Left colon (tissue), 2 donors: Measurements from ENCODE around the gene COX18. TPM values are rescaled to one million over a fixed set of nuclear protein-coding genes. Genes with fewer than 3 reads are reported as not detected.

Experiments
- ATAC-seq: fragments of 200-7000 bp; cut with Tn5 transposase; one replicate; pipeline ENCODE4 v1.9.1; 2020; ENCODE audit warnings: mild to moderate bottlenecking, moderate library complexity
- DNase-seq, 2 donors: peaks; one replicate each; pipeline ENCODE4 v3.0.0-alpha.2; 2020
- intact Hi-C, 2 donors: fragments of 100-400 bp; cut with DNase I in 1 of 2; cut with micrococcal nuclease in 1 of 2; formaldehyde crosslinking; loops; one replicate each; pipeline versions ENCODE4 v1.11.2 to v1.14.0; 2022; cut with DNase I, micrococcal nuclease
- total RNA-seq, 2 donors: library from RNA; stranded (reverse); fragmentation: NEBNext Ultra II Directional; extraction: Animal tissue kit (Norgen Biotek cat#: 25700); gene quantifications; one replicate each; pipeline ENCODE4 v1.2.1, GENCODE V29; 2021
- donor health status: DM: no; HTN: no; CAD: no.
- donor health status: DM: yes; HTN: yes; CAD: no.

The COX18 gene
- total RNA-seq, 2 donors from 2014 or later = 17.0 to 18.1 TPM

DNA sequence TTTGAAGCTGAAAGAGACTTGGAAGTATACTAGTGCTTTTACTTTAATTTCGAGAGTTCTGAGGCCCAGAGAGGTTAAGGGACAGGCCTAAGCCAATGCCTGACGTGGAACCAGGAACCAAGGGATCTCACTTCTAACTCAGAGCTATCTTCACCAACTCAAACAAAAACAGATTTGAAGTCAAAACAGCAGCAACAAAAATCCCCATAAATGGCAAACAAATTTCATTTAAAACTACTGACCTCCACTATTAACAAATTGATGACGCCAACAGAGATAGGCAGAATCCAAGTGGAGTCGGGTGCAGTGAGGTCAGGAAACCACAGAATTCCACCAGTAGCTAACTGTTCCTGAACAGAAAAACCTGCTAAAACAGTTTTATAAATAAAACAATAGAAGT, 5.0 kb downstream of the COX18 start:
- ATAC-seq = no peak

DNA sequence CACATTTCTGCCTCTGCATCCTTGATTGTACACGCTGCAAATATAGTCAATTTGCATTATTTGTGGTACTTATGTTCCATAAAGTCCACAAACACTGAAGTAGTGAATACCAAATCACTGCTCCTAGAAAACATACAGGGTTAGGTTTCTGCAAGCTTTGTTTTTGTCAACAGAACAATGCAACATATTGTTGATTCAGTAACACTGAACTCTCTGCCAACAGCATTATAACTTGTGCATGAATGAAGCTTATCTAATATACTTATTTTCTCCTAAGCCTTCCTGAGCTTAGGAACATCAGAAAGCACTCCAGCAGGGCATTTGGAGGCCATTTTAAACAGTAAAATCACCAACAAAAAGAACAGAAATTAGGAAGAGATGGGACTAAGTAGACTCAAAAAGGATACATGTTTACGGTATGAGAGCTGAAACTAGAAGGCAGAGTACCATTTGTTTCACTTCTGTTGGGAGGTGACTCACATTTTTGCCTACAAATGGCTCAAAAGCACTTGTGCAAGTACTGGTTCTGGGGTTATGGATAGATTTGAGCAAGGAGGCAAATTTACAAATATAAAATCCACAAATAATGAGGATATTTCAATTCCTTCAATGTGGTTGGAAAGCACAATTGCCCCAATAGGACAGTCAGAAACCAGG, 14.1 kb downstream of the COX18 start:
- intact Hi-C loops = no loop called here
- no peak for ATAC-seq

More for the DNA sequence above, 5.0 kb downstream of the COX18 start:
- DNase-seq = no peak
- intact Hi-C loops = no loop called here

DNA sequence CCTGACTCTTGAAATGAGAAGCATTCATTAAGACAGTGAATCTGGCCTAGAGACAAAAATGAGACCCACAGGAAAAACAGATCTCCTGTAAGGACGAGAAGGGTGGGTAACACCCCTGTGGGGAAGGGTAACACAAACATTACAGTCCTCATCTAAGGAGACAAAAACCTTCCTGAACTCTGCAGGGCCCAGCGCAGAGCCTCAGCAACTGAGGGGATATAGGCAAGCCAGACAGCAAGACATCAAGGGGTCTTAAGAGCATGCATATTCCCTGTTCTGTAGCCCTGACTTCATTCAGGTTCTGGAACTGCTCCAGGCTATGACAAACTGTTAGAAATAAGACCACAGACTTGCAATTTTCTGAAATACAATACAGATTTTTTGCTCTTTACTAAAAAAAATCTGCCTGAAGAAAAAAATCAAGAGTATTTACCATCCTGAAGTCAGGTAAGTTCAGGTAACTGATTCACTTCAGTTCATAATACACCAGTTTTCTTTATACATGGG, 15.5 kb downstream of the COX18 start:
- ATAC-seq (no peak), DNase-seq (no peak)
- intact Hi-C loops = no loop called here

More for the DNA sequence above, 14.1 kb downstream of the COX18 start:
- DNase-seq = no peak

DNA sequence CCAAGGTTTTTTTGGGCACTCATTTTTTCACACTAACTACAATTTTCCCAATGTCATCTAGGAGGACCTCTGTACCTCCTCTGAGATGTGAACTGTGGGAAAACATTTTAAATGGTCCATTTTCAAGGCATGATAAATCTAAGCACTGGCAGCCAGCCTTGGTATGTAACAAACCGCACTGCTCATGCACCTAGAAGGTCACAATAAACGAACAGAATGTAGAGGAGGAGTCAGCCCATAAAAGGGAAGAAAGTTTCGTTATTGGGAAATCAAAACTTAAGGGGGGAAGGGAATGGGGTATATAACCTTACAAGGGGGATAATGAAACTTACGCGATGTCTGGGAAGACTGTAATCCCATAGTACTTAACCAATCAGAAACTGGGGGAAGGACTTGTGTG, 16.4 kb downstream of the COX18 start:
- DNase-seq (no peak), ATAC-seq (no peak)
- intact Hi-C loops = no loop called here

DNA sequence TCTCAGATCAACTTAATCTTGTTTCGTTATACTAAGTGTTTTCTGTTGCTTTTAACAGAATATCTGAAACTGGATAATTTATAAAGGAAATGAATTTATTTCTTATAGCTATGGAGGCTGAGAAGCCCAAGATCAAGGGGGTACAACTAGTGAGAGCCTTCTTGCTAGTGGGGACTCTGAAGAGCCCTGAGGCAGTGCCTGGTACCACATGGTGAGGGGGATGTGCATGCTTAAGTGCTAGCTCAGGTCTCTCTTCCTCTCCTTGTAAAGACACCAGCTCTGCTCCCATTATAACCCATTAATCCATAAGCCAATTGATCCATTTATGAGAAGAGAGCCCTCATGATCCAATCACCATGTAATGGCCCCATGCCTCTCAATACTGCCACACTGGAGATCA, 17.9 kb downstream of the COX18 start:
- no peak for ATAC-seq
- intact Hi-C loops = no loop called here
- DNase-seq = no peak

DNA sequence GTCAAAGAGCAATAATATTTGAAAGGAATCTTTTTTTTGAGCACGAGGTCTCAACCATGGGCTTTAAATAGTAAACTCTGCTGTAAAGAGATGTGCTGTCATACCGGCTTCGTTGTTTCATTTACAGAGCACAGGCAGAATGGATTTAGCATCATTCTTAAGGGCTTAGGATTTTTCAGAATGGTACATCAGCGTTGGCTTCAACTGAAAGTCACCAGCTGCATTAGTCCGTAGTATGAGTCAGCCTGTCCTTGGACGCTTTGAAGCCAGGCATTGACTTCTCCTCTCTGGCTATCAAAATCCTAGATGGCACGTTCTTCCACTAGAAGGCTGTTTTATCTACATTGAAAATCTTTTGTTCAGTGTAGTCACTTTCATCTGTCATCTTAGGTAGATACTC, 23.6 kb downstream of the COX18 start:
- DNase-seq = no peak
- intact Hi-C loops = no loop called here
- ATAC-seq = no peak

DNA sequence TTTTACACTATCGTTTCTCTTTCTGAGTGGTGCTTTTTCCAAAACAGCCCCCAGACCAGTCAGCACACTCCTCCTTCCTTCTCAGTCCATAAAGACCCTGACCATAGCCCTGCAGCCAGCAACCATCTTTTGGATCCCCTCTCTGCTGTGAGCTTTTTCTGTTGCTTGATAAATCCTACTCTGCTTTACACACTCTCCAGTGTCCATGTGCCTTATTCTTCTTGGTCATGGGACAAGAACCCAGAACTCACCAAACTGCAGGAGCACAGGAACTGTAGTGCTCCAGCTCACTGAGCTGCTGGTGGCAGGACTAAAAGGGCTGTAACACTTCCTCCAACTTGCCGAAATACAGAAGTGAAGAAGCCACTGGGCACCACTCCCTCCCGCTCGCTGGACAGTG, 32.5 kb downstream of the COX18 start:
- no peak for DNase-seq
- intact Hi-C loops = no loop called here
- ATAC-seq = no peak

DNA sequence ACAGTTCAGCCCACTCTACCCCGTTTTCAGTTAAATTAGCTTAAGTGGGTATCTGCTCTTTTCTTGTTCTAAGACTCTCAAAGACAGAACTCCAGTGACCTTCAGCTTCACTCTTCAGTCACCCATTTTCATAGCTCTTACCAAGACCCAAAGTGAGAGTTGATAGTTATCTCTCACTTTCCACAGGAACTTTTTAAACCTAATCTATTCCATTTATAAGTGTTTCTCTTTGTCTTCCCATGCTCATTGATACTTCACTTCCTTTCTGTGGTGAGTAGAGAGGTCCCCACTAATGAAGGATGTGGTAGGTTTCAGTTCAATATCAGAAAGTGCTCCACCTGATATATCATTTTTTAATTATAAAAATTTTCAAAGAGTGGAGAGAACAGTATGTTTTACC, 33.4 kb downstream of the COX18 start:
- ATAC-seq = no peak
- no peak for DNase-seq
- intact Hi-C loops = no loop called here

DNA sequence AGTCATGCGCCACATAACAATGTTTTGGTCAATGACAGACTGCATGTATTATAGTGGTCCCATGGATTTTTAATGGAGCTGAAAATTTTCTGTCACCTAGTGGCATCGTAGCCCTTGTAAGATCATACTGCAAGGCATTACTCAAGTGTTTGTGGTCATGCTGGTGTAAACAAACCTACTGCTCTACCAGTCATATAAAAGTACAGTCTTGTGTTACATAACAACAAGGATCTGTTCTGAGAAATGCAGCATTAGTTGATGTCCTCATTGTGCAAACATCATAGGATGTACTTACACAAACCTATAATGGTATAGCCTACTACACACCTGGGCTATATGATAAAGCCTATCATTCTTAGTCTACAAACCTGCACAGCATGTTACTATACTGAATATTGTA, 34.6 kb downstream of the COX18 start:
- DNase-seq = no peak
- intact Hi-C loops = no loop called here
- no peak for ATAC-seq

DNA sequence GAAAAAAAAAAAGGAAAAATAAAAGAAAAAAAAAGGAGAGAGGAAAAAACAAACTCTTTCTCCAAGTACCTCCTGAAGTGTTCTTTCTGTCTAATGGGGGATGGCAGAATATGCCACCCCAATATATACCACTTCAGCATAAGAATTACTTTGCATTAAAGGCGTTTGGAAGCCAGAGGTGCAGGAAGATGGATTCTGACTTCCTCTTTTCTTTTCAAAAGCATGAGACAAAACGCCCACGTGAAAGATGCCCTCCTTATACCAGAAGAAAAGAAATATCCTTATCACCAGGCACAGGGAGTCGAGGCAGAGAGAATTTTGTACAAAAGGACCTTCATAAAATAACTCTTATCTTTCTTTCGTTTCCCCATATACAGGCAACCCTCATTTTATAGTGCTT, 40.9 kb downstream of the COX18 start:
- DNase-seq (no peak), ATAC-seq (peak; percentile 79)
- intact Hi-C loops = no loop called here

DNA sequence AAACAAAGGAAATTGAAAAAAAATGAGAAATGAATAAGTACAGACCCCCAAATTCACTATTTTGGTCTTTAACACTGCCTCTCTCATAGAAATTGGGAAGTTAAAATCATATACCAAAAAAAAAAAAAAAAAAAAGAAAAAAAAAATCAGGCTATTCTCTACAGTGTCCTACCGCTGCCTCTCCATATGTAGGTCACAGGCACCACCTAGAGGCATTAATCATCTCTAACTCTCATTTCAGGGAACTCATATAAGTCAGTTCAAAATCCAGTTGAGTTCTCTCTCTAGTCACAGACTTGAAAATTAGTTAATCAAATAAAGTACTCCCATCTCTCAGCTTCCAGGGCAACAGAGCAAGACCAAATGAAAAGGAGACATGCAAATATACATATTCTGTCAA, 47.9 kb downstream of the COX18 start:
- DNase-seq = no peak
- intact Hi-C loops = no loop called here

DNA sequence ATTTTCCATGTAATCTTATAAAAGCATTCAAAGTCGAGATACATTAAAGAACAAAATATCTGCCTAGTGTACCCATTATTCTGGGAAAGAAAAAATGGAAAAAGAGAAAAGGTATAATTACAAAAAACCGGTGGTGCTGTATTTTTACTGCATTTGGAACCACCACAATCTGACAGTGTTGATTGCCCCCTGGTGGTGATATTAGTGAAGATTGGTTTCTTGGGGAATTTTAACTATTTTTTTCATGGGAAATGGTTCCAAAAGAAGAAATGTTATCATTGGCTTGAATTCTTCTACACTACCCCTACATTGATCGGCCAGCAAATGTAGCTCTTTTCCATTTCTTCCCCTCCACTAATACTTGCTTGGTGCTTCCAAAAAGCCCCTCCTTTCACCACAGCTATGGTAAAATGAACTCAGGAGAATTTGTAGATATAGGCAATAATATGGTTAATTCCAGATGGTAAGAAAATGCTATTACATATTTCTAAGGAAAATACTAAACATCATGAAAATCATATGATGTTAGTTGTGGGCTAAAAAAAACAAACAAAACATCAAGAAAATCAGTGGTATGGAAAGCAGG, 50.0 kb downstream of the COX18 start:
- ATAC-seq (no peak), DNase-seq (no peak)
- intact Hi-C loops = loop anchor here in 1 of 2 donors (5.0 kb wide), 1 partner anchor 512 kb away; no protein-coding TSS in a partner anchor

More for the DNA sequence above, 47.9 kb downstream of the COX18 start:
- ATAC-seq = peak; percentile 52

DNA sequence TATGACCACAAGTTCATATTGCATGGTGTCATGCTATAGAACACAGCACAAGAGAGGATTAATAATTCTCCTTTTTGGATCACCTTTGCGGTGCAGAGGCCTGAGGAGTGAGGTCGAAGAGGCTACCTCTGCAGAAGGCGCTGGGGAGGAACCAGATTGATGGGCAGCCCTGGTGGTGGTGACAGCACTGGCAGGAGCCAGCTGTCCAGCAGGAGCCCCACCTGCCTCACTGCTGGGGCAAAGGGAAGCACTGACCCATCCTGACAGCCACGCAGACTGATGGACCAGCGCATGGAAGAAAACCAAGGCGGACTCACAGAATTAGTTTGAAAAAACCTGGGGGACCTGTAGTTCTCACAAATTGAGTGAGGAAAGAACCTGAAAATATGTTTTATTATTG, 50.9 kb downstream of the COX18 start:
- intact Hi-C loops = loop anchor here in 1 of 2 donors (5.0 kb wide), 1 partner anchor 511 kb away; no protein-coding TSS in a partner anchor
- DNase-seq = no peak
- no peak for ATAC-seq

DNA sequence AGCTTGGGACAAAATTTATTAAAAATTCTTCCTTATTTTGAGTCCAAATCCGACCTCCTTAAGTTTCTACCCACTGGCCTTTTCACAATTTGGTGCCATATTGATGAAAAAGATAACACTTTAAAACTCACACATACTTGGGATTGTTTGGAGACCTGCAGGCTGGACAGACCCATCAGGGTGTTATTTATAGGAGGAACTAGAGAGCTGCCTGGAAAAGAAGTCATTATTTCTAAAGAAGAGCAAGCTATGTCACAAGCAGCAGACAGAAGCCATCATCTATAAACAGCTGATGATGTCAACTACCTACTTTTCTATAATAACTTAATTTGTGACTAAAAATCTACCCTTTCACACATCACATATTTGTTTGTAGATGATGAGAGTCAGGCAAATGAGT, 56.2 kb downstream of the COX18 start:
- intact Hi-C loops = no loop called here
- ATAC-seq = no peak
- no peak for DNase-seq

DNA sequence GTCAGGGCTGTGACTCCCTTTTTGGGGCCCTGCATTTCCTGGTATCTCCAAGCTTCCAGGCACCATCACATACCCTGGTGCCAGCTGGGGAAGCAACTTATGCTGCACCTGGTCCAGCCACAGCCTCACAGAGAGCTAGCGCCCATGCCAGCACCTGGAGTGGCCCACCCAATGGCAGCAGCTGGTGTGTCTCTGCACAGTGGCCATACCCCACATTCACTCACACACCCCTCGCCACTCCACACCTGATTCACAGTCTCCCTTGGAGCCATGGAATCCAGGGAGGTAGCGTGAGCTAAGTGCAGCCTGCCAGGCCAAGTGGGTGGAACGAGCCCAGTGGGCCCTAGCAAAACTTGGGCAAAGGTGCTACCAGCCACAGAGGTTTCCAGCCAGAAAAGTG, 56.8 kb downstream of the COX18 start:
- intact Hi-C loops = no loop called here

DNA sequence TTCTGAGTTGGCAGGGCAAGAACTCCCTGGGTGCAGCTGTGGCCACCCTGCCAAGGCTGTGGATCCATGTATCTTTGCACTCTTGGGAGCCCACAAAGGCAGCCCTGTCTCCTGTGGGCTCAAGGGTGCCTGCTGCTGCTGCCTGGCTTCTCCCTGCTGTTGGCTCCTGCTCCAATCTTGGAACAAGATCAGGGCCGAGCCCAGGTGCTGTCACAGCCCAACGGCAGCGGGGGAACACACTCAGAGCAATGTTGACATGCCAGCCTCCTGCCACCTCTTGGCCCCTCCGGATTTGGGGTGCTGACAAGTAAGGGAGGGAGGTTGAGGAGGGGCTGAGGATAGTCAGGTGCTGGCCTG, 57.9 kb downstream of the COX18 start:
- ATAC-seq = no peak
- DNase-seq = no peak
- intact Hi-C loops = no loop called here

More for the DNA sequence above, 56.8 kb downstream of the COX18 start:
- DNase-seq (no peak), ATAC-seq (no peak)

DNA sequence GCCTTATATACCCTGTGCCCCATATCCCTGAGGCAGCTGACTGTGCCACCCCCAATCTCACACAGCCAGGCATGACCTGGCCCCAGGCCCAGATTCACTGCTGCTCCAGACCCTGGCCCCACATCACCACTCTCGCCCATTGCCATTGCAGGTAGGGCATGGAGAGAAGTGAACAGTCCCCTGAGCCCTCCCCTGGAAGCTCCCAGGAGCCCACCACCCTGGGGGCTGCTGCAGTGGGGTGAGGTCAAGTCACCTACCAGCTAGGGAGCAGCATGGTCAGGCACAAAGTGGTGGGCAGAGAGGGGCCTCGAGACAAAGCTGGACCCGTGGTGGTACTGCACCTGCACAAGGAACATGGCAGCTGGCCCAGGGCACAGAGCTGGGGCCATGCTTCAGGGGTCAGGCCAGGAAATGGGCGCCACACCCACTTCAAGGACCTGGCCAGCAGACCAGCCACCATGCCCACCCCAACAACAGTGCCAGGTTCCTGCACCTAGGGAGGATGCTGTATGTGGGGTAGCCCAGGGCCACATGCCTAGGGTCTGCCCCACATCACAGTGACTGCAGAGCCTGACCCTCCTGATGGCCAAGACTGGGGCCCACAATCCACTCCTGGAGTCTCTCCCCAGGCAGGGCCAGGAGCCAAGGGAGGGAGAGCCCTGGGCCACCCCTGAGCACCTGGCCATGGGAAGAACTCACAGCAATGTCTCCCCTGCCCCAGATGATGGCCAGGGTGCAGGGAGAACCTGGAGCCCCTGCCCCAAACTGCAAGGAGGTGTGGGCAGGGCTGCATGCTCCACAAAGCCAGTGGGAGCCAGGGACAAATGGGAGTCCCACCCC, 58.5 kb downstream of the COX18 start:
- intact Hi-C loops = no loop called here
- ATAC-seq (no peak), DNase-seq (no peak)

DNA sequence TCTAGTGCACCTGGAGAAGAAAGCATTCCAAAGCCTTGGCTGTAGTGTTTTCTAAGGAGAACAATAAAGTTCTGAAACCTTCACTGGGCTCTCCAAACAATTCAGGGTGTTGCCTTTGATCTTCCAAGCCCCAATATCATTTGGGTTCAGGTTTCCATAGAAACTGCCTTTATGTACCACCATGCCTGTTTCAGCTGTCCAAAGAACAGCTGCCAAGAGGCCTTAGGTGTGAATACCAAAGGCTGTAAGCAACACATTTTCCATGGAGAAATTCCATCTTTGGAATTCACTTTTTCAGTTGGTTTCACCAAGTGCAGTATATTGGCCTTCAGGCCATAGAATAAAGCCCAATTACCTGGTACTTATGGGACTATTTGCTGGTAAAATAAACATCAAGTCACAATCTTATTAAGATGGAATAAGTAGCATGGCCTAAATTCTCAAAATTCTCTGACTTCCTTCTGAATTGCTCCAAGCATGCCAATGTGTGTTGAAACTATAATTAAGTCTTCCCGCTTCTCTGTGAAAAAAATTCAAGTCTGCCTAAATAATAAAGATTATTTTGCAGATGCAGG, 61.9 kb downstream of the COX18 start:
- no peak for ATAC-seq
- intact Hi-C loops = no loop called here

DNA sequence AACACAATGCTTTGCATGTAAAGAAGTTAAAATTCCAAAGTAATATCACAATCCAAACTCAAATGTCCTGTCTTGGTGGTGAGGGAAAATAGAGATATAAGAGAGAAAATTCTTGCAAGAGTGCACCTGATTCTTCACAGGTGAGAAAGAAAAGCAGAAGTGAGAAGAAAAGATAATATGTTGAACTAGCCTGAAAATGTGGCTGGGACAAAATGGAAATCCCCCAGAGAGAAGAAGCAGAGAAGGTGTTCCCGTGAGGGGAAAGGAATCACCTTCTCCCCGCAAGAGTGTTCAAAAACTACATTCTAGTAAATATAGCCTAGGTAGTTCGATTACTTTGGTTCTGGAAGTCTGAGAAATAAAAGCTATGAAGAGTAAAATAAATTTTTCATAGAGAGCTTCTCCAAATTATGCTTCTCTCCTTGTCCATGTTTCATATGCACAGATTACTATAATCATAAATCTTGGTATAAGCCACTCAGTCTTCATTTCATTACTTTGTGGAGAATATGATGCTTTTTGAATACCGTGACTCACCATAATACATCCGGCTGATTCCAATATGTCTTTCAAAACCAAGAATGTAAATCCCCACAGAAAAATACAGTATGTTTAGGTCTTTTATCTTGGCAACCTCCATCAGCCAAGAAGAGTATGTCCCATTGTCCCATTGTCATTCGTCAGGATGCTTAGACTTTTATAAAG, 63.1 kb downstream of the COX18 start:
- no peak for ATAC-seq
- intact Hi-C loops = no loop called here
- no peak for DNase-seq

More for the DNA sequence above, 61.9 kb downstream of the COX18 start:
- DNase-seq = no peak
